ENCODE data around the gene SAA1. TPM values are rescaled to one million over a fixed set of nuclear protein-coding genes. Genes with fewer than 3 reads are reported as not detected.

Gene SAA1
- total RNA-seq, result 1 to 10 TPM; 1.6 to 6.8 TPM

DNA sequence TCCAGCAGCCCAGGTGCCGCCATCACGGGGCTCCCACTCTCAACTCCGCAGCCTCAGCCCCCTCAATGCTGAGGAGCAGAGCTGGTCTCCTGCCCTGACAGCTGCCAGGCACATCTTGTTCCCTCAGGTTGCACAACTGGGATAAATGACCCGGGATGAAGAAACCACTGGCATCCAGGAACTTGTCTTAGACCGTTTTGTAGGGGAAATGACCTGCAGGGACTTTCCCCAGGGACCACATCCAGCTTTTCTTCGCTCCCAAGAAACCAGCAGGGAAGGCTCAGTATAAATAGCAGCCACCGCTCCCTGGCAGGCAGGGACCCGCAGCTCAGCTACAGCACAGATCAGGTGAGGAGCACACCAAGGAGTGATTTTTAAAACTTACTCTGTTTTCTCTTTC is at the start of gene SAA1:
TSS of gene SAA1 (plus strand) at position 316 of the 400 bp plus-strand sequence. CDS start 624 bp downstream, outside the sequence.
- no peaks in the 10 kb centered on the region for H3K9me3 ChIP-seq
- H3K36me3 ChIP-seq, result no peaks in the 10 kb centered on the region
- no peaks in the 10 kb centered on the region for H3K27me3 ChIP-seq
- no peak within 1 kb of the TSS for H3K27ac ChIP-seq
- H3K4me3 ChIP-seq, result no peak within 1 kb of the TSS
- DNase-seq (ENCODE audit: low spot score), result no peak
- no peaks in the 10 kb centered on the region for H3K4me1 ChIP-seq
- TF ChIP-seq, protein P1, sequence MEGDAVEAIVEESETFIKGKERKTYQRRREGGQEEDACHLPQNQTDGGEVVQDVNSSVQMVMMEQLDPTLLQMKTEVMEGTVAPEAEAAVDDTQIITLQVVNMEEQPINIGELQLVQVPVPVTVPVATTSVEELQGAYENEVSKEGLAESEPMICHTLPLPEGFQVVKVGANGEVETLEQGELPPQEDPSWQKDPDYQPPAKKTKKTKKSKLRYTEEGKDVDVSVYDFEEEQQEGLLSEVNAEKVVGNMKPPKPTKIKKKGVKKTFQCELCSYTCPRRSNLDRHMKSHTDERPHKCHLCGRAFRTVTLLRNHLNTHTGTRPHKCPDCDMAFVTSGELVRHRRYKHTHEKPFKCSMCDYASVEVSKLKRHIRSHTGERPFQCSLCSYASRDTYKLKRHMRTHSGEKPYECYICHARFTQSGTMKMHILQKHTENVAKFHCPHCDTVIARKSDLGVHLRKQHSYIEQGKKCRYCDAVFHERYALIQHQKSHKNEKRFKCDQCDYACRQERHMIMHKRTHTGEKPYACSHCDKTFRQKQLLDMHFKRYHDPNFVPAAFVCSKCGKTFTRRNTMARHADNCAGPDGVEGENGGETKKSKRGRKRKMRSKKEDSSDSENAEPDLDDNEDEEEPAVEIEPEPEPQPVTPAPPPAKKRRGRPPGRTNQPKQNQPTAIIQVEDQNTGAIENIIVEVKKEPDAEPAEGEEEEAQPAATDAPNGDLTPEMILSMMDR (IDR thresholded peaks at IDR 0.05), result no peak

DNA sequence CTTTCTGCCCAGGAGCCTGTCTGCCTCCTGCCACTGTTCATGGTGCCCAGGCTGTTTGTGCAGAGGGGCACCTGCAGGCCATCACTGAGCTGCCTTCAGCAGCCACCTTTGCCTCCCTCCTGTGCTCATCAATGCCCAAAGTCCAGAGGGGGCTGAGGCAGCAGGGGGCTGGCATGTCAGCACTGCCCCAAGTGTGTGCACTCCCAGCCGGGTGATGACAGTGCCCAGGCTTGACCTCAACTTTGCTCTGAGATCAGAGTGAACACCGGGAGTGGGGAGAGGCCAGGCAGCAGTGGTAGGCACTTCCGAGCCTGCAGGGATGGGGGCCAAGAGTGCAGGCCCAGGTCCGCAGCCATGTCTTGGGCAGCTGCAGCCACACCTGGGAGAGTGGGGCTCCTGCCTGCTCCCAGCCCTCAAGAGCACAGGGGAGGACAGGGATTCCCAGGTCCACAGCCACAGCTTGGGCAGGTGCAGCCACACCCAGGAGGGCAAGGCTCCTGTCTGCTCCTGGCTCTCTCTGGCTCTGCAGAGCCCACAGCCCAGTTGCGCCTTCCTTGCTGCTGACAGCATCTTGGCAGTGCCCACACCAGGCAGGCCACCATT is 44.7 kb upstream of the SAA1 start:
- Histone ChIP-seq H3K36me3 (no peaks in the 10 kb centered on the region), H3K4me1 (no peaks in the 10 kb centered on the region), H3K27ac (no peak overlapping the region), H3K9me3 (no peaks in the 10 kb centered on the region), H3K4me3 (no peak overlapping the region), H3K27me3 (no peaks in the 10 kb centered on the region)
- TF ChIP-seq, protein P1 (IDR thresholded peaks at IDR 0.05), result no peak
- DNase-seq (ENCODE audit: low spot score), result no peak

DNA sequence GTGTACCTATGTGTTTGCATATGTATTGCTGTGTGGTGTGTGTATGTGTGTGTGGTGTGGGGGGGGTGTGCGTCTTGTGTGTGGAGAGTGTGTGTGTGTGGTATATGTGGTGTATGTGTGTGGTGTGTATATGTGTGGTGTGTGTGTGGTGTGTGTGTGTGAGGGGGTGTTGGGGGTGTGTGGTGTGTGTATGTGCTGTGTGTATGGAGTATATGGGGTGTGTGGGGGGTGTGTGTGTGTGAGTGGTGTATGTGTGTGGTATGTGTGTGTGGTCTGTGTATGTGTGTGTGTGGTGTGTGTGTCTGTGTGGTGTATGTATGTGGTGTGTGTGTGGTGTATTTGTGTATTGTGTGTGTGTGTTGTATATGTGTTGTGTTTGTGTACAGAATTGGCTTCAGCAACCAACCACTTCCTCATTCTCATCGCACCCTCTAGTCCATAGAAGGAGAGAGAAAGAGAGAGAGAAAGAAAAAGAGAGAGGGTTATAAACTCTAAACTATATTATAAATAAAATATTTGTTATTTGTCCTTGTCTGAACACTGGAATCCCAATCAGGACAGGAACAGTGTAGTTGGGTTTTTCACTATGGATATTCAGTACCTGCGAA is 43.1 kb upstream of the SAA1 start:
- DNase-seq (ENCODE audit: low spot score), result no peak
- Histone ChIP-seq H3K4me3 (no peak overlapping the region), H3K9me3 (no peaks in the 10 kb centered on the region), H3K4me1 (no peaks in the 10 kb centered on the region), H3K36me3 (no peaks in the 10 kb centered on the region), H3K27ac (no peak overlapping the region), H3K27me3 (no peaks in the 10 kb centered on the region)
- TF ChIP-seq, protein P1 (IDR thresholded peaks at IDR 0.05), result no peak

DNA sequence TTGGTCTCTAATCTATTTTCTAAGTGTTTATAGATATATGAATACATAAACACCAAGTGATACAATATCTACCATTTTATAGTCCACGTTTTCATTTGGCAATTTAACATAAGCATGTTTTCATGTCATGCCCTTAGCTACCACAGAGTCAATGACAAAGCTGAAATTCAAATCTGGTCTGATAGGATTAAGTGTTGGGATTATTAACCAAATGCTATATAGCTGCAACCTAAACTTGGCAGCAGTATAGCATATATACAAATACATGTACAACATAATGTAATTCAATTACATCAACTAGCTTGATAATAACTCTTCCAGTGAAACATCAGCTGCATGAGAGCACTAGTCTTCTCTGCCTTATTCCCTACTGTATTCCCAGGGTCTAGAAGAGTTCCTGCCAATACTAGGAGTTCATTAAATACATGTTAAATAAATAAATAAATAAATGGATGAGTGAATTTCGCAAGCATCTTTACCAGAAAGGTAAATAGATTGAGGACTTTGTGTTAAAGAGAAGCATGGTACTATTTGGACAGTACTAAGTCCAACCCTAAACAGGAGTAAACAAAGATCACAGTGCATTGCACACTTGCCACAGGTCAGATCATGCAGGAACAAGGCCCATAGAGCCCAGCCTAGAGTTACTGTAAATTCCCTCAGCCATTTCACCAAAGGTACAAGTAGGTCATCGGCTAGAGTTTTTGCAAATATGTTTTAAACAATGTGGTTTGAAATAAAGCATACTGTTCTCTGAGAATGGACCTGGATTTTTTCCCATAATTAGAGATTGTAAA is 42.3 kb upstream of the SAA1 start:
- no peak for DNase-seq (ENCODE audit: low spot score)
- no peaks in the 10 kb centered on the region for H3K9me3 ChIP-seq
- TF ChIP-seq, protein P1 (IDR thresholded peaks at IDR 0.05), result no peak
- H3K36me3 ChIP-seq, result no peaks in the 10 kb centered on the region
- H3K27ac ChIP-seq, result no peak overlapping the region
- H3K4me3 ChIP-seq, result no peak overlapping the region
- H3K4me1 ChIP-seq, result no peaks in the 10 kb centered on the region
- H3K27me3 ChIP-seq, result no peaks in the 10 kb centered on the region

DNA sequence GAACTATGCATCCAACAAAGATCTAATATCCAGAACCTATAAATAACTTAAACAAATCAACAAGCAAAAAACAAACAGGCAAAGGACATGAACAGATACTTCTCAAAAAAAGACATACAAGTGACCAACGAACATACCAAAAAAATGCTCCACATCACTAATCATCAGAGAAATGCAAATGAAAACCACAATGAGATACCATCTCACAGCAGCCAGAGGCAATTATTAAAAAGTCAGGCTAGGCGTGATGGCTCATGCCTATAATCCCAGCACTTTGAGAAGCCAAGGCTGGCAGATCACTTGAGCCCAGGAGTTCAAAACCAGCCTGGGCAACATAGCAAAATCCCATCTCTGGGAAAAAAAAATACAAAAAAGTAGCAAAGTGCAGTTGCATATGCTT is 40.2 kb upstream of the SAA1 start:
- no peak for DNase-seq (ENCODE audit: low spot score)
- H3K4me1 ChIP-seq, result no peaks in the 10 kb centered on the region
- no peaks in the 10 kb centered on the region for H3K27me3 ChIP-seq
- no peak overlapping the region for H3K27ac ChIP-seq
- H3K4me3 ChIP-seq, result no peak overlapping the region
- TF ChIP-seq, protein P1 (IDR thresholded peaks at IDR 0.05), result no peak
- H3K9me3 ChIP-seq, result no peaks in the 10 kb centered on the region
- no peaks in the 10 kb centered on the region for H3K36me3 ChIP-seq
